HG03575 (cell line): ENCODE data around the gene COL15A1.

Experiments
- ATAC-seq: cut with Tn5 transposase; IDR thresholded peaks from one replicate; pipeline ENCODE4 v1.9.1; 2021; ENCODE audit not compliant: unreplicated experiment, insufficient number of reproducible peaks, low FRiP score; ENCODE audit errors: extremely low read depth

The COL15A1 gene

GRCh38 chr9:98966676-98967075 lies 23.0 kb downstream of the COL15A1 start:
- no peak for ATAC-seq

- ATAC-seq = no peak
Measured at GRCh38 chr9:98967257-98967656, 23.6 kb downstream of the COL15A1 start.

- ATAC-seq = no peak
Measured at GRCh38 chr9:98967680-98968079, 24.0 kb downstream of the COL15A1 start.

- no peak for ATAC-seq
Measured at GRCh38 chr9:98968601-98969337, 25.1 kb downstream of the COL15A1 start.

GRCh38 chr9:98970532-98971041 lies 26.9 kb downstream of the COL15A1 start:
- ATAC-seq = no peak

GRCh38 chr9:98971168-98971914 lies 27.6 kb downstream of the COL15A1 start:
- no peak for ATAC-seq

- no peak for ATAC-seq
Measured at GRCh38 chr9:98971915-98972223, 28.2 kb downstream of the COL15A1 start.

- no peak for ATAC-seq
Measured at GRCh38 chr9:98972716-98973115, 29.0 kb downstream of the COL15A1 start.

GRCh38 chr9:98973171-98973570 lies 29.5 kb downstream of the COL15A1 start:
- no peak for ATAC-seq

- ATAC-seq = no peak
Measured at GRCh38 chr9:98973576-98973975, 29.9 kb downstream of the COL15A1 start.

- no peak for ATAC-seq
Measured at GRCh38 chr9:98974106-98974505, 30.4 kb downstream of the COL15A1 start.

GRCh38 chr9:98974554-98974953 lies 30.8 kb downstream of the COL15A1 start:
- no peak for ATAC-seq

- no peak for ATAC-seq
Measured at GRCh38 chr9:98974994-98975712, 31.4 kb downstream of the COL15A1 start.

GRCh38 chr9:98975838-98976237 lies 32.1 kb downstream of the COL15A1 start:
- ATAC-seq = no peak

GRCh38 chr9:98977246-98977714 lies 33.6 kb downstream of the COL15A1 start:
- ATAC-seq = no peak

- ATAC-seq = no peak
Measured at GRCh38 chr9:98977813-98978212, 34.1 kb downstream of the COL15A1 start.

- no peak for ATAC-seq
Measured at GRCh38 chr9:98978231-98978681, 34.5 kb downstream of the COL15A1 start.

- no peak for ATAC-seq
Measured at GRCh38 chr9:98980291-98980690, 36.6 kb downstream of the COL15A1 start.
